NCI-H128 (cell line): Measurements from ENCODE around the gene EIF2AK2.
"Not testable (repeated sequence)": the region's sequence is repeated elsewhere in the genome, so short reads cannot be mapped to it uniquely, and the experiment has no call there.

Source experiments
- DNase-seq: peaks from one replicate; lab custom pipeline; 2025; ENCODE audit not compliant: unreplicated experiment; lab: John Stamatoyannopoulos, UW

Gene EIF2AK2

GRCh38 chr2:37156857-37157714 lies at the start of gene EIF2AK2:
Gene EIF2AK2, minus strand, starts transcription at chr2:37156980. Its CDS starts 9,174 bp downstream, at chr2:37147806.
- DNase-seq: peak; percentile 55

GRCh38 chr2:37205689-37206341 lies 49.0 kb upstream of the EIF2AK2 start:
- DNase-seq: no peak

GRCh38 chr2:37205071-37205661 lies 48.4 kb upstream of the EIF2AK2 start:
- not testable (repeated sequence) for DNase-seq

GRCh38 chr2:37203708-37204107 lies 46.9 kb upstream of the EIF2AK2 start:
- DNase-seq: no peak

- DNase-seq: no peak
Observed at GRCh38 chr2:37201766-37202165, 45.0 kb upstream of the EIF2AK2 start.

GRCh38 chr2:37201208-37201607 lies 44.4 kb upstream of the EIF2AK2 start:
- DNase-seq: no peak

- DNase-seq: no peak
Observed at GRCh38 chr2:37198681-37199065, 41.9 kb upstream of the EIF2AK2 start.

- peak; percentile 51 for DNase-seq
Observed at GRCh38 chr2:37196320-37197195, 39.8 kb upstream of the EIF2AK2 start, which contains the start of gene CEBPZOS. Gene CEBPZOS, plus strand, starts transcription at chr2:37196496. Its CDS starts 3,209 bp downstream, at chr2:37199705.

GRCh38 chr2:37195862-37196319 lies 39.1 kb upstream of the EIF2AK2 start:
- not testable (repeated sequence) for DNase-seq

- no peak for DNase-seq
Observed at GRCh38 chr2:37192551-37192950, 35.8 kb upstream of the EIF2AK2 start.

GRCh38 chr2:37191747-37192146 lies 35.0 kb upstream of the EIF2AK2 start:
- no peak for DNase-seq

GRCh38 chr2:37191253-37191652 lies 34.5 kb upstream of the EIF2AK2 start:
- no peak for DNase-seq

GRCh38 chr2:37190290-37190689 lies 33.5 kb upstream of the EIF2AK2 start:
- no peak for DNase-seq

GRCh38 chr2:37189452-37190153 lies 32.8 kb upstream of the EIF2AK2 start:
- no peak for DNase-seq

- DNase-seq: no peak
Observed at GRCh38 chr2:37188570-37188969, 31.8 kb upstream of the EIF2AK2 start, which contains the start of gene SULT6B1. Gene SULT6B1, minus strand, starts transcription at chr2:37188670. Its CDS starts 30 bp downstream, at chr2:37188640.

GRCh38 chr2:37181726-37182684 lies 25.2 kb upstream of the EIF2AK2 start:
- no peak for DNase-seq

- no peak for DNase-seq
Observed at GRCh38 chr2:37180640-37181039, 23.9 kb upstream of the EIF2AK2 start.

GRCh38 chr2:37180006-37180639 lies 23.3 kb upstream of the EIF2AK2 start:
- no peak for DNase-seq
